ENCODE results near the gene MAP1B.

MAP1B gene

DNA sequence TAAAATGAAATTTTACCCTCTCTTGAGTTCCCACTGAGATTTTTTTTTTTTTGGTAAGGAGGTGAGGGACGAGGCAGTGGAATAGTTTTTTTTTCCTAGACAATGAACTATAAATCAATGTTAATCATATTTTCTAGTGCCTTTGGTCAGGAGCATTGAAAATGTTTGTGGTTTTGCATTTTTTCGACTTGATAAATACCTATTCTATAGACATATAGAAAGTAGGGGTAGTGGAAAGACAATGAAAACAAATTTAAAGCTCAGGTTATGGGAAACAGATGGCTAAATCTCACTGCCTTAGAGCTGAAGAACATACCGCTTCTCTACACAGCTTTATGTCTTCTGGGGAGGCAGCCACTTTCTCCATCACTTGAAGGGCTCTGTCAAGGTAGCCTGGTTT lies 118.5 kb downstream of the MAP1B start:
- no peak overlapping the region for H3K4me3 ChIP-seq (ENCODE audit: low read length)
- no peak for DNase-seq (ENCODE audit: low read depth)
- TF ChIP-seq, protein P1, sequence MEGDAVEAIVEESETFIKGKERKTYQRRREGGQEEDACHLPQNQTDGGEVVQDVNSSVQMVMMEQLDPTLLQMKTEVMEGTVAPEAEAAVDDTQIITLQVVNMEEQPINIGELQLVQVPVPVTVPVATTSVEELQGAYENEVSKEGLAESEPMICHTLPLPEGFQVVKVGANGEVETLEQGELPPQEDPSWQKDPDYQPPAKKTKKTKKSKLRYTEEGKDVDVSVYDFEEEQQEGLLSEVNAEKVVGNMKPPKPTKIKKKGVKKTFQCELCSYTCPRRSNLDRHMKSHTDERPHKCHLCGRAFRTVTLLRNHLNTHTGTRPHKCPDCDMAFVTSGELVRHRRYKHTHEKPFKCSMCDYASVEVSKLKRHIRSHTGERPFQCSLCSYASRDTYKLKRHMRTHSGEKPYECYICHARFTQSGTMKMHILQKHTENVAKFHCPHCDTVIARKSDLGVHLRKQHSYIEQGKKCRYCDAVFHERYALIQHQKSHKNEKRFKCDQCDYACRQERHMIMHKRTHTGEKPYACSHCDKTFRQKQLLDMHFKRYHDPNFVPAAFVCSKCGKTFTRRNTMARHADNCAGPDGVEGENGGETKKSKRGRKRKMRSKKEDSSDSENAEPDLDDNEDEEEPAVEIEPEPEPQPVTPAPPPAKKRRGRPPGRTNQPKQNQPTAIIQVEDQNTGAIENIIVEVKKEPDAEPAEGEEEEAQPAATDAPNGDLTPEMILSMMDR (conservative IDR thresholded peaks at IDR 0.05; ENCODE audit: low read length): no peak

DNA sequence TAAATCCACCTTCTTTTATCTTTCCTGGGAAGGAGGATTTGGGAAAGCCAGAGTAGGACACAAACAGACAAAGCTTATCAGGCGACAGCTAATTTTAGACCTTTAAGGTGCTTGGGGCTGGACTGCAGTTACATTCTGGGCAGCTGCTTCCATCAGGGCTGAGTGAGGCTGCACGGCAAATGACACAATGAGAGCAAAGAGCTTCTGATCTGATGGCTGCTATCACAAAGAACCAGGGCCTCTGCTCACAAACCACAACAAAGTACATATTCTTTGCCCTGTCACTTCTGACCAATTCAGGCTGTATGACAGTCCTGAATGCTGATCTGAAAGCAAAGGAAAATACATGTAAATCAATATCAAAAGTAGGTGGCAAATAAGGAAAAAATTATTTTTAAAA lies 119.7 kb downstream of the MAP1B start:
- TF ChIP-seq, protein P1 (conservative IDR thresholded peaks at IDR 0.05; ENCODE audit: low read length): no peak
- no peak overlapping the region for H3K4me3 ChIP-seq (ENCODE audit: low read length)
- no peak for DNase-seq (ENCODE audit: low read depth)

DNA sequence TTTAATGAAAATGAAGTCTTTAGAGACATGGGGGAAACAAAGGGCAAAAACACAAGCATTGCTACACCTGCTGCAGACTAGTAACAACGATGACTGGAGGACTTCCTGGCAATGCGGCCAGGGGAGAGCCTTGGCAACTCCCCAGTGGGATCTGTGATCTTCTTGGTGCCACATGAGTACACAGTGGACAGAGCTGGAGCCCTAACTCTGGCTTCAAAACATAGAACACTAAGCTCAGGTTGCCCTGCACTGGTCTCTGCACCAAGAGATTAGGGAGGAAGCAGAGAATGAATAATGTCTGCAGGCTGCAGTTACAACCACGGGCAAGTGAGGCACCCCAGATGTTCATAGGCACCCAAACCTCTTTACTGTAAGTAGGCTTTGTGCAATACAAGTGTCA lies 121.7 kb downstream of the MAP1B start:
- TF ChIP-seq, protein P1 (conservative IDR thresholded peaks at IDR 0.05; ENCODE audit: low read length): no peak
- H3K4me3 ChIP-seq (ENCODE audit: low read length): no peak overlapping the region
- DNase-seq (ENCODE audit: low read depth): no peak

DNA sequence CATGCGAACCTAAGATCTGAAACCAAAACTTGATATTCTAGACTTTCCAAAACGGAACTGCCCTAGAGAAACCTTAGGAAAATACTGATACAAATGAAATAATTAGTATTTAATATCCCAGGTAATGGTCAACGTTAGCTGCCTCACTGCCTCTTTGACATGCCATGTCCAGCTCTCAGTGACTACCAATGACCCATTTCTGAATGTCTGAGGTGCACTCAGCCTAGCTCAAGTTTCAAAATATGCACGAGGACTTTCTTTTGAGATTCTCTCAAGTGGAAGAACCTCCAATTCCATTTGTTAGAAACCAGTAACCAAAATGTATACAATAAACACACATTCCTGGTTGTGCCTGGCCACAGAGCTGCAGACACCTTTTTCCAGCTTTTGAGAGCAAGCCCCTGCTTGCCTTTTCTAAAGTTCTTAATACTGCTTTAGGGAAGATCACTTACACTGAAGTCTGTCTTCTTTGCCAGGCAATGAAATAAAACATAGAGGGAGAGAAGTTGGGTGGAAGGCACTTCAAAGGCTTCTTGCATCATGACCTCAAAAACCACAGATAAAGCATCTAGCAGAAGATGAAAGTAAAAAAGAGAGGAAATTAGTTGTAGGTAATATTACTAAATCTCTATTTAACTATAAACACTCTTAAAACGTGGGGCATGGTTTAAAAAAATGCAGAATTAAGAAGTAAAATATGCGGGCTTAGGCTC lies 124.9 kb downstream of the MAP1B start:
- no peak for DNase-seq (ENCODE audit: low read depth)

DNA sequence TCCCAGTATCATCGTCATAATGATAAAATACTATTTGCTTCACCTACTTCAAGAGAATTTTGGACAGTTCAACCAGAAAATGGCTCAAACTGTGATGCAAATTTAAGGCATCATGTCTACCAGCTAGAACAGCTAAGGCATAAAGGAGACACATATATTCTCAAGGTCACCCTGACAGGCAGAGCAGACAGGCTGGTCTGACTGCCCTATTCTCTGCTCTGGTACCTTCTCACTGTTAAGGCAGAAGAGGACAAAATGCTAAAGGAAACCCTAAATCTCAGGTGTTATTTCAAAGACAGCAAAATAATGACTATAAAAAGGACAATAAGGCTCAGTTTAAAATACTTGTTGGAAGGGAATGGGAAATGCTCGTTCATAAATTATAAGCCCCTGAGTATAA lies 125.6 kb downstream of the MAP1B start:
- no peak for DNase-seq (ENCODE audit: low read depth)
- no peak overlapping the region for H3K4me3 ChIP-seq (ENCODE audit: low read length)
- TF ChIP-seq, protein P1 (conservative IDR thresholded peaks at IDR 0.05; ENCODE audit: low read length): no peak

More for the DNA sequence above, 124.9 kb downstream of the MAP1B start:
- no peak overlapping the region for H3K4me3 ChIP-seq (ENCODE audit: low read length)
- TF ChIP-seq, protein P1 (conservative IDR thresholded peaks at IDR 0.05; ENCODE audit: low read length): no peak

DNA sequence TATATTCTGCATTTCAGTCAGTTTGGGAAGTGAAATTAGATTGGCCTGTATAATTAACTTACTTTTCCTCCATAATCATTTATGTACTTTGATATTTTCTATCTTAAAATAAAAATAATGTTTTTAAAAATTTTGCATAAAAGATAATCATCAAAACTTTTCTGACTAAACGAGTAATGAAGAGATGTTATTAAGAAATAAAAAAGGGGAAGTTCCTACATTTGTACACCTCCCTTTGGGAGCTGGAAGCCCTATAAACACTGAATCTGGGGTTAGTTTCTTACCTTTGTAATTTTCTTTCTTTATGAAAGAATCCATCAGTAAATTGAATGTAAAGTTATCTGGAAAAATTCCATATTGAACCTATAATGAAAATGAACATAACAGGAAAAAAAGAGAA lies 126.6 kb downstream of the MAP1B start:
- DNase-seq (ENCODE audit: low read depth): no peak
- no peak overlapping the region for H3K4me3 ChIP-seq (ENCODE audit: low read length)
- TF ChIP-seq, protein P1 (conservative IDR thresholded peaks at IDR 0.05; ENCODE audit: low read length): no peak

DNA sequence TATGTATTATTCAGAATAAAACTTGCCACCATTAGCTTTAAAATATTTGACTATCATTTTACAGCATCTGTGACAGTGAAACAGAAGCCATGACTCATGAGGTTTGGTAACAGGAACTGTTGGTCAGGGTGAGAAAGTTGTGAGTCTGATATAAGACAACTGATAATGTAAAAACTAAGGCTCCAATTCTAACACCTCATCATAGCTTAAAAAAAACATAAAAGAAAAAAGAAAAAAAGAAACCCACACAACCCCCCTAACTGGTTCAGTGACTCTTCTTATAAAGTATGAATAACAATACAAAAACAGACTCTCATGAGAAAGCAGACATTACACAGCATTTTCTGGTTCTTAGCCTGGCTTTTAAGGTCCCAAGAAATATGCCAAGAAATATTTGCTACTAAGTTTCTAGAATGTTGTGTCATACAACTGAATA lies 127.0 kb downstream of the MAP1B start:
- TF ChIP-seq, protein P1 (conservative IDR thresholded peaks at IDR 0.05; ENCODE audit: low read length): no peak
- DNase-seq (ENCODE audit: low read depth): peak; percentile 83
- H3K4me3 ChIP-seq (ENCODE audit: low read length): no peak overlapping the region
